Glomerular endothelial cell (primary cell): ENCODE data around the gene PLB1. TPM values are rescaled to one million over a fixed set of nuclear protein-coding genes. Genes with fewer than 3 reads are reported as not detected.

Source experiments
- DNase-seq: peaks from one replicate; pipeline ENCODE4 v3.0.0-alpha.2; 2011; ENCODE audit warnings: low read depth, low spot score; ENCODE audit errors: extremely low read depth
- total RNA-seq: library from RNA; depleted of rRNA; stranded (reverse); fragments of >200 nt; gene quantifications from 2 replicates; pipeline ENCODE4 v1.2.3, GENCODE V29; 2015

Gene PLB1, protein sequence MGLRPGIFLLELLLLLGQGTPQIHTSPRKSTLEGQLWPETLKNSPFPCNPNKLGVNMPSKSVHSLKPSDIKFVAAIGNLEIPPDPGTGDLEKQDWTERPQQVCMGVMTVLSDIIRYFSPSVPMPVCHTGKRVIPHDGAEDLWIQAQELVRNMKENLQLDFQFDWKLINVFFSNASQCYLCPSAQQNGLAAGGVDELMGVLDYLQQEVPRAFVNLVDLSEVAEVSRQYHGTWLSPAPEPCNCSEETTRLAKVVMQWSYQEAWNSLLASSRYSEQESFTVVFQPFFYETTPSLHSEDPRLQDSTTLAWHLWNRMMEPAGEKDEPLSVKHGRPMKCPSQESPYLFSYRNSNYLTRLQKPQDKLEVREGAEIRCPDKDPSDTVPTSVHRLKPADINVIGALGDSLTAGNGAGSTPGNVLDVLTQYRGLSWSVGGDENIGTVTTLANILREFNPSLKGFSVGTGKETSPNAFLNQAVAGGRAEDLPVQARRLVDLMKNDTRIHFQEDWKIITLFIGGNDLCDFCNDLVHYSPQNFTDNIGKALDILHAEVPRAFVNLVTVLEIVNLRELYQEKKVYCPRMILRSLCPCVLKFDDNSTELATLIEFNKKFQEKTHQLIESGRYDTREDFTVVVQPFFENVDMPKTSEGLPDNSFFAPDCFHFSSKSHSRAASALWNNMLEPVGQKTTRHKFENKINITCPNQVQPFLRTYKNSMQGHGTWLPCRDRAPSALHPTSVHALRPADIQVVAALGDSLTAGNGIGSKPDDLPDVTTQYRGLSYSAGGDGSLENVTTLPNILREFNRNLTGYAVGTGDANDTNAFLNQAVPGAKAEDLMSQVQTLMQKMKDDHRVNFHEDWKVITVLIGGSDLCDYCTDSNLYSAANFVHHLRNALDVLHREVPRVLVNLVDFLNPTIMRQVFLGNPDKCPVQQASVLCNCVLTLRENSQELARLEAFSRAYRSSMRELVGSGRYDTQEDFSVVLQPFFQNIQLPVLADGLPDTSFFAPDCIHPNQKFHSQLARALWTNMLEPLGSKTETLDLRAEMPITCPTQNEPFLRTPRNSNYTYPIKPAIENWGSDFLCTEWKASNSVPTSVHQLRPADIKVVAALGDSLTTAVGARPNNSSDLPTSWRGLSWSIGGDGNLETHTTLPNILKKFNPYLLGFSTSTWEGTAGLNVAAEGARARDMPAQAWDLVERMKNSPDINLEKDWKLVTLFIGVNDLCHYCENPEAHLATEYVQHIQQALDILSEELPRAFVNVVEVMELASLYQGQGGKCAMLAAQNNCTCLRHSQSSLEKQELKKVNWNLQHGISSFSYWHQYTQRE (N-terminal part only)
- total RNA-seq = 0.53 and 1.6 TPM in 2 replicates

DNA sequence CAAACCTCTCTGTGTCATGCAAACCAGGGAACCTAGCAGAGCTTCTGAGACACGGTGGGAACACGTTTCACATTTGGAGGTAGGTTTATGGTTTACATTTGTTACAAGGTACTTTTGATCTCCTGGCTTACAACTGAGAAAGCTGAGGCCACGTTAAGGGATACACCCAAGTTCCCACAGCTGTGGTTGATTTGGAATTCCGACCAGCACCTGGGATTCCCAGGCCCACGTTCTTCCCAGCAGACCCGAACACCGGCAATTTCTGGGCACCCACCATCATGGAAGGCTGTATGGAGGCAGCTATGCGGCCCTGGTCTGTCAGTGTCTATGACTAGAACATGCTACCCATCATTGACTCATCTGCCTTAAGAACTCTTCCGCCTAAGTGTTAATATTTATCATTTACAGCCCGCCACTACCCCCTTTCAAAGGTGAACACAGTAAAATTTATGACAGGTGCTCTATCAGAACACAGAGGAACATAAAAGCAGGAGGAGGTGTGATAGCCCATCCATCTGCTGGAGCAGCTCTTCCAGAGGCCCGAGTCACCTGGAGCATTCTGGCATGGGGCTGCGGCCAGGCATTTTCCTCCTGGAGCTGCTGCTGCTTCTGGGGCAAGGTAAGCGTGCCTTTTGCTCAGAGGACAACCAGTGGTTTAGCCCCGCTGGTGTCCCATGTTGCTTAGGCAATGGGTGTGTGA, at the start of gene PLB1:
TSS of gene PLB1 (plus strand) at position 510 of the 700 bp plus-strand sequence. CDS start at position 565, 55 bp downstream.
- DNase-seq = no peak

DNA sequence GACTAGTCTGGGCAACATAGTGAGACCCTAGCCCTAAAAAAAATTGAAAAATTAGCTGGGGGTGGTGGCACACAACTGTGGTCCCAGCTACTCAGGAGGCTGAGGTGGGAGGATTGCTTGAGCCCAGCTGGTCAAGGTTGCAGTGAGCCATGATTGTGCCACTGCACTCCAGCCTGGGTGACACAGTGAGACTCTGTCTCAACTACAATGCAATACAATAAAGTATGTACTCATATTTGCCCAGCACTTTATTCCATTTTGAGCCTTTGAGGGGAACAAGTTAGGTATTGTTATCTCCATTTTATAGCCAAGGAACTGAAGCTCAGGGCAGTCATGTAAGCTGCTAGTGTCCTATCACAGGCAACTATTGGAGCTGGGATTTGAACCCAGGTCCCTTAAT, 49.3 kb upstream of the PLB1 start:
- DNase-seq = no peak

DNA sequence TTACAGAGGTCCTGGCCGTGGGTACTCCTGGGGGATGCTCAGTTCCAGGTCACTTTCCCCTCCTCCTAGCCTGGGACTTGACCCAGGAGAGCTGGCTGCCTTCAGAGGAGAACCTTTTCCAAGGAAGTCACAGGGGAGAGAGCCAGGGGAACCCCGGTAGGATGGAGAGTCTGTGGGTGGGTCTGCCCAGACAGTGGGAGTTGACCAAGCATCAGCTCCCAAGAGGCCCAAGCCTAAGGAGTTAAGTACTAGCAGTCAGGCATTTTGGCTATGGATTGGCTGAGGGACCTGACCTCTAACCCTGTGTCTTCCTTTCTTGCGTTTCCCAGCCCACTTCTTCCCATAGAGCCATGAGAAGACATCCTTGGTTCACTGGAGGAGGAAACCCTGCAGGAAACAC, 48.8 kb upstream of the PLB1 start:
- no peak for DNase-seq

DNA sequence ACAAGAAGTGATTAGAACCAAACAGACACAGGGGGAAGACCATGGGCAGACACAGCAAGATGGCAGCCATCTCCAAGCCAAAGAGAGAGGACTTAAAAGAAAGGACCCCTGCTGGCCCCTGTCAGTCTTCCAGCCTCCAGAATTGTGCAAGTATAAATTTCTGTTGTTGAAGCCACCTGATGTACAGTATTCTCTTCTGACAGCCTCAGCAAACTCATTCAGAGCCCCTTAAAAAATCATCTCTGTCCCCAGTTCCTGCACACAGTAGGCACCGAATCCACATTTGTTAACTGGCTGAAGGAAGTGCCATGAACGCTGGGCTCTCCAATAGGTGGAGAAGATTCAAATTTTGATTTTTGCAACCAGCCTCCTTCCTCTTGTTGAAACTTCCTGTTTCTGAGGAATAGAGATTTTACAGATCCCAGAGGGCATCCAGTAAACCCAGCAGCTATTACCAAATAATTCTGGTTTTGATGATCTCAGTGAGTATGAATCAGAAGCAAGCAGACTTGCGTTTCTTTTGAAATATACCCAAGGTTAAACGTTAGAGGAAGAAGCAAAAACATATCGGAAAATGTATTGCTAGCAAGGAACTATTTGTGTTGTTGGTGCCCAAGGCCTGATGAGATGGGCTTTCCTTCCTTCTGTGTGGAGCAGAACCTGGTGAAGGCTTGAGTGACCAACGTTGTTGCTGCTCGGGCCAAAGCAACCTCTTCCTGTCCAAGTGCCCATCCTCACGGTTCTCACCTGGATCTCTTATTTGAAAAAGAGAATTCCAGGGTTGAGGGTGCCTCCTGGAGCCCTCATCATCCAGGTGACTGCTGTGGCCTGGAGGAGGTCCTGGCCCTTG, 47.7 kb upstream of the PLB1 start:
- DNase-seq = no peak

DNA sequence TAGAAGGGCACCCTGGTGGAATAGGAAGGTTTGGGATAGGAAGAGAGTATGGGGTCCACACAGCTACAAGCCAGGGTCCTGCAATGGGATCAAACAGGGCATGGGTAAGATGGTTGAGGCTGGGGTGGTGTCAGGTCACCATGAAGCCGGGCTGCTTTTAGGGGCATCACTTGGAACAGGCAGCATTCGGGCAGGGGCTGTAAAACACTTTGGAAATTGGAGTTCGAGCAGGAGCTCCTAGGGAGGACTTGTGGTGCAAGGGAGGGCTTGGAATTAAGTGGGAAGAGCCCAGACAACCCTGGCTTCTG, 47.1 kb upstream of the PLB1 start:
- no peak for DNase-seq

DNA sequence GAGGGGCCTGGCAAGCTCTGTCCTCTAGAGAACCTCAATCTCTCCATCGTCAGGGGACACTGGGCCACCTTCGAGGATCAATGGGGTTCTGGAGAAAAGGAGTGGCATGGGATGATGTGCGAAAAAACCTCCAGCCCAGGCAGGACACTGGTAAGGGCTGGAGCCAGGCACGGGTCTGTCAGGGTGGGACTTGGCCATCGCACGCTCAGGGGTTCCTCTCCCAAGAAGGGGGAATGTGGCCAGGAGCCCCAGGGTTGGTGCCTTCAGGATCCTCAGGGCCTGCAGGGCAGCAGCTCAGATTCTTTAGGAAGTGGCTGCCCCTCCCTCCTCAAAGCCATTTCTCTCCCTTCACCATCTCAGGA, 46.8 kb upstream of the PLB1 start:
- DNase-seq = no peak

DNA sequence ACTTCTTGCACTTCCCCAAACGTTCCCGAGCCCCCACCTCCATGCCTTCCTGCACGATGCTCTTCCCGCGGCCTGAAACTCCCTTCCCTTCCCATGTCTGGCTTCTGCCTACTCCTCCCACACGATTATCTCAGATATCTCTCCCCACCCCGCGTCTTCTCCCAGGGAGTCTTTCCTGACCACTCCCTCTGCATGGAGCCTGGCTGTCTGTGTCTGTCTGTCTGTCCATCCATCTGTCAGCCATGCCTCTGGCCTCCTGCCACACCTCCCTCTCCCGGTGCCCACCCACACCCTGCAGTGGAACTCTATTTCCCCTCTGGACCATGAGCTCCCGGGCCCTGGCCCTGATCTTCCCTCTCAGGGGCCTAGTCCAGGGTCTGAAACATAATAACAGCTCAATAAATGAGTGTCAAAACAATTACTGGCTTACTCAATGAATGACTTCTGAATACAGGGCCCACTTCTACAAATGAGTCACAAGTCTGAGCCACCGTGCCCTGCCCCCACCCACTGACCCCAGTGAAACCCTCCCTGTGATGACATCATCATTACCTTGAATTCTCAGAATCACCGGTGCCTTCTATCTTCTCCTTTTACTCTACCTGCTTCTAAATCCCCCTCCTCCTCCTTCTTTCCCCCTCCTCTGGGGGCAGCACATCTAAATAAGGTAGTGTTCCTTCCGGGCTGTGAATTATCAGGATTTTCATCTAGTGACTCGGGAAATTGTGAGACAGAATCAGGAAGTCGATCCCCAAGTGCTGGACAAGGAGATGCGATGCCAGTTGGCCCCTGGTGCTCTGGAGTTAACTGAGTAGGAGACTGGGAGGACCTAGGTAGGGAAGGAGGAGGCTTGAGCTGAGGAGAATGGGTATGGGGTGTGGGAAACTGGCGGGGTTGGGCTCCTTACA, 46.1 kb upstream of the PLB1 start:
- DNase-seq = no peak

DNA sequence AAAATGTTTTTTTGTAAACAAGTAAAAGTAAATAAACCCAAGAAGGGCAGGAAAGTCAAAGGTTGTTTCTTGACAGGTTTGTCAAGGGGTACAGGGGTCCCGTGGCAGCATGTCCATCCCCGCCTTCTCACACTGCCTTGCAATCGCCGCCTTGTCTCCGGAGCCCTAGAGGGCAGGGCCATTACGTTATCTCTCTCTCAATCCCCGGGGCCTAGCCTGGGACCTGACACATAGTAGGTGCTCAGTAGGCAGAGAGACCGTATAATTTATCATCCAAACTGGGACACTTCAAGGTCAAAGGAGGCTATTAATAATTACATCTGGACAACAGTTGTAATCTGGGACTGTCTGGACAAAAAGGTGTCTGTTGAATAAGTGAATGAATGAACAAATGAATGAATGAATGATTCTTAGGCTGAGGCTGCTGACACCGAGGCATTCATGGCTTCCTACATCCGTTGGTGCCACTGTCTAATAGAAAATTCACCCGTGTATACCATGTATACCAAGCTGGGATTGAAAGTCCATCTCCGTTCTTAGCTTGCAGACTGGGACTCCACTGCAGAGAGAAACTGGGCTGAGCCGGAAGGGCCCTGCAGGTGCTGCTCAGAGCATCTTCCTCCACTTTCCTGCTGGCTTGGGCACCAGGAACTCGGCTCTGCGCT, 44.8 kb upstream of the PLB1 start:
- no peak for DNase-seq

DNA sequence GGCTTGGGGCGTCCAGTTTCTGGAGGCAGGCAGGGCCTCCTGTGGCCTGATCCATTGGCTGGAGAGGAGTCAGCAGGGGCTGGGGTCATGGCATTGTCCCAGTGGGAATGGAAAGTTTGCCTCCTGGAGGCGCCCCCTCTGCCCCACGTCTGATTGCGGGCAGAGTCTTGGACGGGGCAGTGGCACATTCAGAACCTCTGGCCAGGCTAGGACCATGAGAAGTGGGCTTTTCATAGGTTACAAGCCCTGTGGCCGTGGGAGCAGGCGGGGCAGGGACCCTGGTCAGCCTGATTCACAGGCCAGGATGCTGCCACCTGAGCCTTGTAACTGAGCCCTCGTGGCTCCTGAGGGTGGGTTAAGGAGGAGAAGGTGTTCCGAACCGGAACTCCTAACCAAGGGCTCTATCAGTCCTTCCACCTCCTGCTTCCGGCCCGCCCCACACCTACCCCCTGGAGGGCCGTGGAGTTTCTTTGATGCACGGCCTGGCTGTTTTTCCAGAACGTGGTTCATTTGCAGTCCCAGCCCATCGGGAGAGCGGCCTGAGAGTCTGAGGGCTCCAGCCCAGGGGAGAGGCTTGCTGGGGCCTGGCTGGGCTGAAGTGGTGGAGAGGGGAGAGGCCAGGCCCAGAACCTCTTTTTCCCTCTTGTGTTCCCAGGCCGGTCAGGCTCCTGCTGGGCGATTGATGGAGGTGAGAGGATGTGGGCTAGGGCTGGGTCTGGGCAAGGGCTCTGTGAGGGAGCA, 43.9 kb upstream of the PLB1 start:
- DNase-seq = no peak

DNA sequence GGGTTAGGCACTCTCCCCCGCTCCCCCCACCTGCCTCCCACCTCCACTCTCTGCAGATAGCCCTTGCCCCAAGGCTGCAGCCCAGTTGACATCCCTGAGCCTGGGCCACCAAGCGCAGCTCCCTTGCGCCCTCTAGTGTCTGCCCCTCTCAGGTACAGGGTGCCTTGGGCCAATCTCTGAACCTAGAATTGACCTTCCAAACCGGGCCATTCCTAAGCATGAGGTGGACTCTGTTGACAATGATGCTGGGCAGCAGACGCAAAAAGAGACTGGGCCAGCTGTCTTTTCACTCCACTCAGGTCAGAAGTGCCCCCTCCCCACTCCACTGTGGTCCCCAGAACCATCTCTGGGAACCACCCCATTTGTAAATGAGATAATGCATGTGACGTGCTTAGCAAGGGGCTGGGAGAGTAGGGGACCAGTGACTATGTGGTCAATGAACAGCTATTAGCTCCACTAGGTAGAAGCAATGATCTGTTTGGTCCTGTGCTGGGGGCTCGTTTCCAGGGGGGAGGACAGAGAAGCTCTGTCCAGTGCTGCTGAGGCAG, 43.3 kb upstream of the PLB1 start:
- no peak for DNase-seq

DNA sequence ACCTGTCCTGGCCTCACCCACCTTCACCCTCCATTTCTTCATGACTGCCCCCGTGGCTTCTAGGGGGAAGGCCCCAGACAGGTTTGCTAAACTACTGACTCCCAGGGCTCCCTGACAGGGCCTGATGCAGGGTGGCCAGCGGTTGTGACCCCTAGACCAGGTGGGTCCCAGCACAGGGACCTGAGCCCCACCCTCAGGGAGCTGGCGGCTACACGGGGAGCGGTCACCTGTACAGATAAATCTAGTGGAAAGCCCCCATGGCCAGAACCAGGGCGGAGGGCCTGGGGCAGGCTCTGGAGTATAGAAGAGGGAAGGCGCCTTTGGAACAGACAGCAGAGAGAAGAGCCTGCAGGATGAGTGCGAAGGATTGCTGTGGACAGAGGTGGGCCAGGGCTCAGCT, 42.5 kb upstream of the PLB1 start:
- DNase-seq = no peak

DNA sequence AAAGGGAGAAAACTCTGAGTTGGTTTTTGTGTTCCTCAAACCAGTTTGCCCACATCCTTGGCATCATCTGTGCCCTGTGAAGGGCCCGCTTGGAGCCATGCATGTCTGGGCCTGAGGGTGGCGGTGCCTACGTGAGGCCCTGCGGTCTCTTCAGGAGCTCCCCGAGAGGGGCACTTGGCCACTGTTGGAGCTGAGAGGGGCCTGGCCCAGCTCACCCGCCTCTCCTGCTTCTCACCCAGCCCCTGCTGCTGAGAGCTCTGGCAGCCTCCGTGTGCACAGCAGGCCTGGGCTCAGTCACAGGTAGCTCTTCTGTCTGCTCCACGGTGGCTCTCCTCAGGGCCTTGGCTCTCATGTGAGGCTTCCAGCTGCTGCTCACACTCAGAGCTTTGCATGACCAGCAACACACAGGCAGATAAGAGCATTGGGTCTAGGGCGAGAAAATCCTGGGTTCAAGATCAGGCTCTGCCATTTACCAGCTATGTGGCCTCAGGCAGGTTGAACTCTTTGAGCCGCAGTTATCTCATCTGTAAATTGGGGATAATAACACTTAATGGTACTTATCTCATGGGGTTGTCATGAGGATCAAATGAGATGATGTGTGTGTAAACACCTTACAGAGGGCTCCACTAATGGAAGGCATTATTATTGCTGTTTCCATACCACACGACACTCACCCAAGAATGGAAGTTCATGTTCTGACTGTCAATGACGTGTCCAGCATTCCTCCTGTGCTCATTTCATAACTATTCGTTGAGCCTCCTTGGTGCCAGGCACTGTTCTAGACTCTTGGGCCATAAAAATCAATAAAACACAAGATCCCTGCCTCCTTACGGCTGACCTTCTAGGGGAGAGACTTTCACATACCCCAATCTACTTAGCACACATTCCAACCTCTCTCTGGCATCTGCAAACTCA, 41.6 kb upstream of the PLB1 start:
- no peak for DNase-seq

DNA sequence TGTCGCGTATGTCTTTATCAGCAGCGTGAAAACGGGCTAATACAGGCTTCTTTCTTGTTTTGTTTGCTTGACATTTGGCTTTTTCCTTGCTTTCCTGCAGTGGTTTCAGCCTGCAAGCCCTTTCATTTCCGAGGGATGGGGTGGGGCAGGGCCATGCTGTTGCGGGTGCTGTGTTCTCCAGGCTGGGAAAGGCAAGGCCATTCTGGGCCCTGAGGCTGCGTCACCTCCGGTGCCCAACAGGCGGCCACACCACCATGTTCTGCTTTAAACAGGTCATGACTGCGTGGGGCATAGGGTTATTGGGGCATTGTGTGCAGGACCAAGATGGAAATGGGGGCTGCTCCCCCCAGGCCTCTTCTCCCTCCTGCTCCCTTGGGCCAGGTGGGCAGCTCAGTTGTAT, 38.6 kb upstream of the PLB1 start:
- no peak for DNase-seq

DNA sequence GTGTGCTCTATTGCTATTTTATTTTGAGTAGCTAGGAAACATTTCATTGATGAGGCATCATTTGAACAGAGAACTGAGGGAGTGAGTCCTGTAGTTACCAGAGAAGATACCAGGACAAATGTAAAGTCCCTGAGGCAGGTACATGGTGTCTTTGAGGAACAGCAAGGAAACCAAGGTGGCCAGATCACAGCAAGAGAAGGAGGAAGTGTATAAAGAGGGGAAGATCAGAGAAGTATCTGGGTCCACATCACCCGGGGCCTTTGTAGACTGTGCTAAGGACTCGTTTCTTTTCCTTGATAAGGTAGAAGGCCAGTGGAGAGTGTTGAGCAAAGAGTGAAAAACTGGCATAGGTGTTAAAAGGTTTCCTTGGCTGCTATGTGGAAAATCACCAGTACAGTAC, 34.8 kb upstream of the PLB1 start:
- DNase-seq = no peak

DNA sequence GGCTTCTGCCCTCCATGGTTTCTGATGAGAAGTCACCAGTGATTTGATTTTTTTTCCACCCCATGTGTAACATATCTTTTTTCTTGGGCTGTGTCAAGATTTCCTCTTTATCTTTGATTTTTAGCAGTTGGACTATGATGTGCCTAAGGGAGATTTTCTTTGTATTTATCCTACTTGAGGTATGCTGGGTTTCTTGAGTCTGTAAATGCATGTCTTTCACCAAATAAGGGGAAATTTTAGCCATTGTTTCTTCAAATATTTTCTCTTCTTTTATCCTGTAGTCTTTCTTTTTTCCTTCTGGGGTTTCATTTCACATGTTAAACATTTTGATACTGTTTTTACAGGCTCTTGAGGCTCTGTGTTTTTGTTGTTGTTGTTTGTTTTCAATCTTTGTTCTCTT, 33.7 kb upstream of the PLB1 start:
- DNase-seq = no peak

DNA sequence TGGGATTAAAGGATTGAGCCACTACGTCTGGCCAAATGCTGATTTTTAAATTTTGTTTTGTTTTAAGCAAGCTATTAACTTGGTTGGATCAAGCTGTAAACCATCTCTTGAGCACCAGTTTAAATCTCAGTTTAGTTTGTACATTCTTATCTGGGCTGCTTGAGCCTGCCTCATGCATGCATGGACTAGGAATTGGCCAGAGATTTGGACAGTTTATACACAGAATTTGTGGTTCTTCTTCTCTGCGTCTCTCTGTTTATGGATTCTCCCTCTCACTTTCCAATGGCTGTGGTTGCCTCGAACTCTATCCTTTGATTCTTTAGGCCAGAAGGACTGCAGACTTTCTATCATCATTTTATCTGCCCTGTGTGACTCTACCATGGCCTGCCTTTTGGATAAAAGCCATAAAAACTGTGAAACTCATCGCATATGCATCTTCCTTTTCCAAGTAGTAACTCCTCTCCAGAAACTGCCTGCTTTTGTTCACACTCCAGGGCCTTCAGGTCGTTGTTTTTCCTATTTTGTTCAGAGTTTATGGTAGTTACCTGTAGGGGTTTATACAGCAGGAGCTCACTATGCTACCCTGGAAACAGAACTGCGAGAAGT, 32.5 kb upstream of the PLB1 start:
- DNase-seq = no peak
